HT1080 (cell line): ENCODE data around the gene PWWP2B. TPM values are rescaled to one million over a fixed set of nuclear protein-coding genes. Genes with fewer than 3 reads are reported as not detected.

Source experiments
- DNase-seq: peaks from one replicate; pipeline ENCODE4 v3.0.0-alpha.2; 2015; ENCODE audit warnings: low read depth
- polyA plus RNA-seq, 2 experiments: library from polyadenylated mRNA; depleted of rRNA; stranded (reverse); fragments of >200 nt; gene quantifications; 2 replicates each; pipeline ENCODE4 v1.2.3, GENCODE V29; 2015
- total RNA-seq: library from RNA; depleted of rRNA; stranded (reverse); fragments of >200 nt; shearing (Covaris generic); gene quantifications from 2 replicates; pipeline ENCODE4 v1.2.3, GENCODE V29; 2014; rRNA removed

The PWWP2B gene
- 3.2 and 3.8 TPM in 2 replicates for total RNA-seq
- 1.2 and 1.5 TPM in 2 replicates for polyA plus RNA-seq (2015; cell fraction: cytosol; rRNA removed)
- 1.3 and 1.7 TPM in 2 replicates for polyA plus RNA-seq (2015; cell fraction: nucleus; rRNA removed)

DNA sequence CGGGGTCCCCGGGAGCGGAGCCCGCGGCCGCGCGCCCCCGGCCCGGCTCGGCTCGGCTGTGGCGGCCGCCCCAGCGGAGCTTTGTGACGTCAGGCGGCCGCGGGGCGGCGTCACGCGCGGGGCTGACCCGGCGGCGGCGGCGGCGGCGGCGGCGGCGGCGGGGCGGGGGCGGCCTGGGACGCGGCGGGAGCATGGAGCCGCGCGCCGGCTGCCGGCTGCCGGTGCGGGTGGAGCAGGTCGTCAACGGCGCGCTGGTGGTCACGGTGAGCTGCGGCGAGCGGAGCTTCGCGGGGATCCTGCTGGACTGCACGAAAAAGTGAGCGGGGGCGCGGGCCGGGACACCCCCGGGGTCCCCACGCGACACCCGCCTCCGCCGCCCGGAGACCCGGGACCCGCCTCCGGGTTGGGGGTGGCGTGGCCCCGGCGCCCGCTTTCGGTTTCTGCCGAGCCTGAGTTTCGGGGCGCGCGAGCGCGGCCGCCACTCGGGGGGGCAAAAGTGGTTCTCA lies at the start of gene PWWP2B:
PWWP2B (plus strand) TSS at position 165 of the 506 bp plus-strand sequence; CDS start at position 192, 27 bp downstream.
- DNase-seq = no peak

DNA sequence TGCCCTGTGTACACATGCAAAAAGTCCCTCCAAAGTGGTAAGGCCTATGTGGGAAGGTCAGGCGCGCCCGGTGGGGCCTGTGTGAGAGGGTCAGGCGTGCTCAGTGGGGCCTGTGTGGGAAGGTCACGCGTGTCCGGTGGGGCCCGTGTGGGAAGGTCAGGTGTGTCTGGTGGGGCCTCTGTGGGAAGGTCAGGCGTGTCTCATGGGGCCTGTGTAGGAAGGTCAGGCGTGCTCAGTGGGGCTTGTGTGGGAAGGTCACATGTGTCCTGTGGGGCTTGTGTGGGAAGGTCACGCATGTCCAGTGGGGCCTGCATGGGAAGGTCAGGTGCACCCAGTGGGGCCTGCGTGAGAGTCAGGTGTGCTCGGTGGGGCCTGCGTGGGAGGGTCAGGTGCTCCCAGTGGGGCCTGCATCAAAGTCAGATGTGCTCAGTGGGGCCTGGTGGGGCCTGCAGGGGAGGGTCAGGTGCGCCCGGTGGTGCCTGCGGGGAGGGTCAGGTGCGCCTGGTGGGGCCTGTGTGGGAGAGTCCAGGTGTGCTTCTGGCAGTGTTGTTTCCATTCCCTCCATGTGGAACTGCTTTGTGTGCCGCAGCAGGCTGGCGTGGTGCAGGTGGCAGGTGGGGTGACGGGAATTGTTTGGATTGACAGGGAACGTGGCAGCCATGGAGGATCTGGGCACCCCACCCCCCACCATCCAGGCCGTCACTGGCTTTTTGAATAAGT lies 49.6 kb upstream of the PWWP2B start:
- DNase-seq = no peak

- DNase-seq = no peak
These were observed 49.1 kb upstream of the PWWP2B start for GRCh38 chr10:132347931-132348267.

GRCh38 chr10:132349766-132350165 lies 47.2 kb upstream of the PWWP2B start:
- no peak for DNase-seq

- no peak for DNase-seq
These were observed 46.6 kb upstream of the PWWP2B start for GRCh38 chr10:132350391-132350790.

GRCh38 chr10:132350946-132351345 lies 46.1 kb upstream of the PWWP2B start:
- DNase-seq = no peak

- DNase-seq = no peak
These were observed 45.4 kb upstream of the PWWP2B start for GRCh38 chr10:132351611-132352010.

GRCh38 chr10:132352462-132353308 lies 44.3 kb upstream of the PWWP2B start:
- DNase-seq = peak; percentile 60

- DNase-seq = no peak
These were observed 43.3 kb upstream of the PWWP2B start for GRCh38 chr10:132353456-132354355.

DNA sequence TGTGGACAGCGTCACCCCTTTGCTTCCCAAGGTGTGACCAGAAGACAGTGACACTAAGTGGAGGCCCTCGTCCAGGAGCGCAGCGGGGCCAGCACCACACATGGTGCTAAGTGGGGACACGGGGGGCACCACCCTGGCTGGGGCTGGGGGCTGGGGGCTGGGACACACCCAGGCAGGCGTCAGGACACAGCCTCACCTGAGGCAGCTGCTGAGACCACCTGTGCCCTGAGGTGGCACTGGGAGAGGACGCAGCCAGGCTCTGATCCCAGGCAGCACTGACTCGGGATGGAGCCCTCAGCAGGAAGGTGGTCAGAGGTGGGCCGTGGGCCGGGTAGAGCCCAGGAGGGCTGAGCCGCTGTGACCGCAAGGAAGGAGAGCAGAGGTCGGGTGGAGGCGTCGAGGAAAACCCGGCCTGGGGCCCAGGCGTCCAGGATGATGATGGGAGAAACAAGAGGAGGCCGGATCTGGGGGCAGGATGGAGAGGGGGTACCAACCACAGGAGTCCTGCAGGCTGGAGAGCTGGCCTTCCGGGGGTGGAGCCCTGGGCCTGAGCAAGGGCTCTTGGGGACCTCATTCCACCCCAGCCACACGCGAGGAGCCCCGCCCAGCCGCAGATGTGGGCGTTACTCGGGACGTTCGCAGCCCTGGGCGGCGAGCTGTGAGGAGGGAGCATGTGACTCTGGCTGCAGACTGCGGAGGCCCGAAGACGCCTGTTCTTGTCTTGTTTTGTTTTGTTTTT lies 42.5 kb upstream of the PWWP2B start:
- DNase-seq = no peak

DNA sequence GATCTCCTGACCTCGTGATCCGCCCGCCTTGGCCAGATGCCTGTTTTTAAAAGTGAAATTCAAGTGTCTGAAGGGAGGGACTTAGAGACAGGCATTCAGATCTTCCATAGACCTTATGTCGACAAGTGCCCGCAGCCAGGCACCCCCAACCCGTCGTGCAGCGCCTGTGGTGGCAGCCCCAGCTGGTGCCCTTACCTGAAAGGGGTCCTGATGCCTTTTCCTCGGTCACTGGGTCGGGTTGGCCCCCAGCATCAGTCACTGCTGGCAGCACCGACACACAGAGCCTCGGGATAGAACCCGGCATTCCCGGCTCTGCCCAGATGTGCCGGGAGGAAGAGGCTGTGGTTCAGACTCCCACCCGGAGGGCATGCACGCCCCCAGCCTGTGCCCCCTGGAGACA lies 41.7 kb upstream of the PWWP2B start:
- DNase-seq = no peak

GRCh38 chr10:132355754-132356153 lies 41.2 kb upstream of the PWWP2B start:
- no peak for DNase-seq

GRCh38 chr10:132356621-132357195 lies 40.3 kb upstream of the PWWP2B start:
- DNase-seq = no peak

- no peak for DNase-seq
These were observed 39.5 kb upstream of the PWWP2B start for GRCh38 chr10:132357286-132358058.

DNA sequence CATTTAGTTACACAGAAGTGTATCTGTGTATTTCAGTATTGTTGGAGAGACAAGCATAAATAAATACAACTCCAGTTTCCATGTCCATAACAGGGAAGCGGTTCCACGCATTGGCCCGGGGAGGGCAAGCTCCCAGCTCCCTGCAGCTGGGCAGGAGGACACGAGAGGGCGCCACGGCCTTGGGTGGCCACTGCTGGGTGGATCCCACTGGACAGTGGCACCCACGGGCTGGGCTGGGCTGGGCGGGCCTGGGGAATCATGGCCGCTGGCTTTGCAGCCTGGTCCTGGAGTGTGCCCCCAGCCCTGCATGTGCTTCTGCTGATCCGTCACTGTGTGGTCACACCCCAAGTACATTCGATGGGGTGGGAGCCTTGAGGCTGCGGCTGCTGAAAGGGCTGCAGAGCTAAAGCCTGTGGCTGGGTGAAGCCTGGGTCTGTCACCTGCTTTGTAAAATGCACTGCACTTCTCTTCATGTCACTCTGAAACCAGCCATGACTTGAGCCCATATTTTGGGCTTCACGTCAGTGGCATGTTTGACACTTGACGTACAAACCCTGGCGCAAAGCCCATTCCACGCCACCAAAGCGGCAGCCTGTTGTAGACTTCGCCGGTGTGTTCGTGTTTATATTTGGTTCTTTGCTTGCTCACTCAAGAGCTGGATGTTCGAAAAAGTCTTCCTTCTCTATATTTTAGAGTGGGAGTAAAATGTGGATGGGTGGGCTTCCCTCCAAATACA lies 37.5 kb upstream of the PWWP2B start:
- DNase-seq = no peak

DNA sequence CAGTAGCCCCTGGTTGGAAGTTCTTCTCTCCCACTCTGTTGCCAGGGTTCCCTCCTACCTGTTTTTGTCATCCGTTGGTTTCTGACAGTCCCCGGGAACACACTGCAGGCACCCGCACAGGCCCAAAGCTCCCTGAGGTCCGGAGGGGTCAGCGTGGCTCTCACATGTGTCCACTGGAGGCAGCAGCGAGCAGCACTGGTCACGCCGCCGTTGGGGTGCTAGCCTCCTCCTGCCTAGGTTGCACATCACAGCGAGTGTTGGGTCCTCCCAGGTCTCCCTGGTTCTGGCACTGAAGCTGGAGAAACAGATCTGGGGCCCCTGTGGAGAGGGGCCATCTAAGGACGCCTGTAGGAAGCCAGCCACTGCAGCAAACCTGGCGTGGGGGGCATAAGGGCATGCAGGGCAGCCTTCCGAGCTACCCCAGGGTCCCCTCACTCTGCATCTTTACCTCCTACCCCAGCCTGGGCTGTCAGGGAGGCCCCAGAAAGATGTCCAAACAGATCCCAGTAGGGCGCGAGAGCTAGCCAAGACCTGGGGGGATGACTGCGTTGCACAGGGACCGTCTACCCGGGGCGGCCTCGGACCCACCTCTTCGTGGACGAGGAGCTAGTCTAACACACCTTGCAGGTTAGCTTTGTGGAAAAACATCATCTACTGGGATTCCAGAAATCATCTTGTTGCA lies 36.1 kb upstream of the PWWP2B start:
- DNase-seq = no peak

DNA sequence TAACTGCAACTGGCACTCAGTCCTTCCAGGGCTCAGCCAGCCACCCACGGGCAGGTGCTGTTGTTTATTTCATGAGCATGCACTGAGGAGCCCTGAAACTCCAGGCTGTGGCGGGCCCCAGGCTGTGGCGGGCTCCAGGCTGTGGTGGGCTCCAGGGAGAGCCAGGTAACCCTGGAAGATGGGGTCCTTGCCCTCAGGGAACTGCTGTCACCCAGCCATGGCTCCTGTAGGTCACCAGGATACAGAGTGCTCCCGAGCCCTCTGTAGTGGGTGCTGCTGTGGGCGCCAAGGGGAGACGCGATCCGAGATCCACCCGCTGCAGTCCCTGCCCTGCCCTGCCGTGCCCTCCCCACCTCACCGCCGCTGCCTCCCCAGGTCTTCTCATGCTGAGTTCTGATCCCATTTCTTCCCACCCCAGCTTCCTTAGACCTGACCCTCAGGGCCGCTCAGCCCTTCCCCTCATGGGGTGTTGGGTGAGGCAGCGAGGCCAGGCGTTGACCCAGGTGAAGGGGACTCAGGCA lies 35.4 kb upstream of the PWWP2B start:
- DNase-seq = no peak

DNA sequence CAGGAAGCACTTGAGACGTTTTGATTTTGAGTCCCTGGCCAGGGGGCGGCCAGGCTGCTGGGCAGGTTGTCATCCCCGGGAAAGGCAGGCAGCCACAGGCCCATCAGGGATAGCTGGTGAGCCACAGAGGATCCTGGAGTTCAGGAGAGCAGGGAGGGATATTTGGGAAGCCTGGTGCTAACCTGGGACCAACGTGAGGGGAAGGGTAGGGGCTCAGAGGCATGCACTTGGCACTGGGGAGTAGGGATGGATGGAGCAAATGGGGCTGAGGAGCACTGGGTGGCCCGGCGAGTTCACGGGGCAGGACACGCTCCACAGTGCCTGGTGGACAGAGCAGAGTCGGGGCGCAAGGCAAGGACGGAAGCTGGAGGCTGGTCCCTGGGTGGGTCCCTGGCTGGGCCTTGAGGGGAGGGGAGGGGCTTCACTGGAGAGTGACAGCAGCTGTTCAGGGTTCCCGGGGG lies 34.8 kb upstream of the PWWP2B start:
- DNase-seq = no peak
